Adrenal gland (tissue), 5 donors: ENCODE data around the gene ENTPD8.
"Not testable (repeated sequence)": the region's sequence is repeated elsewhere in the genome, so short reads cannot be mapped to it uniquely, and the experiment has no call there.

ENCODE experiments used
- POLR2A ChIP-seq, 2 donors: fragments of 450-650 bp; IDR thresholded peaks; one replicate each; pipeline ENCODE4 v1.6.1; 2017; ENCODE audit warnings: antibody characterized with exemption in 2 of 2, mild to moderate bottlenecking in 2 of 2, moderate library complexity in 1 of 2
- TF ChIP-seq, protein P1 (sequence below), 6 experiments: fragments of 450-650 bp in 4 of 6; fragments of 200-600 bp in 2 of 6; sonication (generic) in 1 of 6; IDR thresholded peaks; 1 replicate in 5 of 6; 2 replicates in 1 of 6; pipeline versions ENCODE4 v1.5.1 to v1.8.0; 2016 to 2021; ENCODE audit warnings: antibody characterized with exemption in 6 of 6, mild to moderate bottlenecking in 2 of 6, moderate library complexity in 1 of 6
- donor health status: DM: no; HTN: no; CAD: no.

GRCh38 chr9:137386507-137387113 lies 54.5 kb downstream of the ENTPD8 start:
- not testable (repeated sequence) for TF ChIP-seq POLR2A (IDR thresholded peaks at IDR 0.05)
- TF ChIP-seq, protein P1, sequence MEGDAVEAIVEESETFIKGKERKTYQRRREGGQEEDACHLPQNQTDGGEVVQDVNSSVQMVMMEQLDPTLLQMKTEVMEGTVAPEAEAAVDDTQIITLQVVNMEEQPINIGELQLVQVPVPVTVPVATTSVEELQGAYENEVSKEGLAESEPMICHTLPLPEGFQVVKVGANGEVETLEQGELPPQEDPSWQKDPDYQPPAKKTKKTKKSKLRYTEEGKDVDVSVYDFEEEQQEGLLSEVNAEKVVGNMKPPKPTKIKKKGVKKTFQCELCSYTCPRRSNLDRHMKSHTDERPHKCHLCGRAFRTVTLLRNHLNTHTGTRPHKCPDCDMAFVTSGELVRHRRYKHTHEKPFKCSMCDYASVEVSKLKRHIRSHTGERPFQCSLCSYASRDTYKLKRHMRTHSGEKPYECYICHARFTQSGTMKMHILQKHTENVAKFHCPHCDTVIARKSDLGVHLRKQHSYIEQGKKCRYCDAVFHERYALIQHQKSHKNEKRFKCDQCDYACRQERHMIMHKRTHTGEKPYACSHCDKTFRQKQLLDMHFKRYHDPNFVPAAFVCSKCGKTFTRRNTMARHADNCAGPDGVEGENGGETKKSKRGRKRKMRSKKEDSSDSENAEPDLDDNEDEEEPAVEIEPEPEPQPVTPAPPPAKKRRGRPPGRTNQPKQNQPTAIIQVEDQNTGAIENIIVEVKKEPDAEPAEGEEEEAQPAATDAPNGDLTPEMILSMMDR (IDR thresholded peaks at IDR 0.05) = not testable (repeated sequence)
